Esophagus squamous epithelium (tissue), 4 donors: ENCODE results near the gene GBP6.

Source experiments
- POLR2A ChIP-seq, 4 donors: fragments of 450-650 bp; IDR thresholded peaks; one replicate each; pipeline ENCODE4 v1.6.1; 2017; ENCODE audit warnings: antibody characterized with exemption in 4 of 4, mild to moderate bottlenecking in 4 of 4, moderate library complexity in 3 of 4
- TF ChIP-seq, protein P1 (sequence below), 6 experiments: fragments of 450-650 bp in 4 of 6; fragments of 200-600 bp in 2 of 6; sonication (generic) in 2 of 6; IDR thresholded peaks; one replicate each; pipeline ENCODE4 v1.5.1; 2016 to 2019; ENCODE audit warnings: antibody characterized with exemption in 6 of 6, mild to moderate bottlenecking in 4 of 6, moderate library complexity in 4 of 6

DNA sequence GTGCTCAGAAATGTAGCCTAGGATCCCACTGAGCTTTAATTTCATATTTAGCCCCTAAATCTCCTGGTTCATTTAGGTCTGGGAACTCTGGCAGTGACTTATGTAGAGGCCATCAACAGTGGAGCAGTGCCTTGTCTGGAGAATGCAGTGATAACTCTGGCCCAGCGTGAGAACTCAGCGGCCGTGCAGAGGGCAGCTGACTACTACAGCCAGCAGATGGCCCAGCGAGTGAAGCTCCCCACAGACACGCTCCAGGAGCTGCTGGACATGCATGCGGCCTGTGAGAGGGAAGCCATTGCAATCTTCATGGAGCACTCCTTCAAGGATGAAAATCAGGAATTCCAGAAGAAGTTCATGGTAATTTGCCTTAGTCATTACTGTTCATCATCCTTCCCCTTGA is 17.8 kb downstream of the GBP6 start:
- TF ChIP-seq, protein P1, sequence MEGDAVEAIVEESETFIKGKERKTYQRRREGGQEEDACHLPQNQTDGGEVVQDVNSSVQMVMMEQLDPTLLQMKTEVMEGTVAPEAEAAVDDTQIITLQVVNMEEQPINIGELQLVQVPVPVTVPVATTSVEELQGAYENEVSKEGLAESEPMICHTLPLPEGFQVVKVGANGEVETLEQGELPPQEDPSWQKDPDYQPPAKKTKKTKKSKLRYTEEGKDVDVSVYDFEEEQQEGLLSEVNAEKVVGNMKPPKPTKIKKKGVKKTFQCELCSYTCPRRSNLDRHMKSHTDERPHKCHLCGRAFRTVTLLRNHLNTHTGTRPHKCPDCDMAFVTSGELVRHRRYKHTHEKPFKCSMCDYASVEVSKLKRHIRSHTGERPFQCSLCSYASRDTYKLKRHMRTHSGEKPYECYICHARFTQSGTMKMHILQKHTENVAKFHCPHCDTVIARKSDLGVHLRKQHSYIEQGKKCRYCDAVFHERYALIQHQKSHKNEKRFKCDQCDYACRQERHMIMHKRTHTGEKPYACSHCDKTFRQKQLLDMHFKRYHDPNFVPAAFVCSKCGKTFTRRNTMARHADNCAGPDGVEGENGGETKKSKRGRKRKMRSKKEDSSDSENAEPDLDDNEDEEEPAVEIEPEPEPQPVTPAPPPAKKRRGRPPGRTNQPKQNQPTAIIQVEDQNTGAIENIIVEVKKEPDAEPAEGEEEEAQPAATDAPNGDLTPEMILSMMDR (IDR thresholded peaks at IDR 0.05), result no peak
- no peak for TF ChIP-seq POLR2A (IDR thresholded peaks at IDR 0.05)
